ENCODE data around the gene PRPF38B.

DNA sequence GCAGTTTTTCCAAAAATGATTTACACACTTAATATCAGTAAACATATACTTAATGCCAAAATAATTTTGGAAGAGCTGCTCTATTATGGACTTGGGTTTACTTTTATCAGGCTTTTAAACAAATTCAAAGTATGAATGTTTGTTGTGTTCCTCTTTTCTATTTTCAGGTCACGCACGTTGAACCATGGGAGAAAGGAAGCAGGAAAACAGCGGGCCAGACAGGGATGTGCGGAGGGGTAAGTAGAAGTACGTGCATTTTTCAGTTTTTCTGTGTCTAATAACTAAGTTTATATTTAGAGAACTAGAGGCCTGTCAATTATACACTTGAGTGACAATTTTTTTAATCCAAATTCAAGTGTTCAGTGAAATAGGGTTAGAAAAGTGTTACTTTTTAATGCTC, 3.4 kb downstream of the PRPF38B start:
- TF ChIP-seq MAX (IDR thresholded peaks at IDR 0.05) (no peak), POLR2AphosphoS5 (IDR thresholded peaks at IDR 0.05; ENCODE audit: low read depth, low read length) (no peak), SP1 (IDR thresholded peaks at IDR 0.05; ENCODE audit: low read depth) (no peak), TCF7L2 (IDR thresholded peaks at IDR 0.05; ENCODE audit: borderline replicate concordance, extremely low read depth, insufficient read depth, insufficient read length) (no peak), CTCF (IDR thresholded peaks at IDR 0.05 in 2 of 3, conservative IDR thresholded peaks at IDR 0.05 in 1 of 3; ENCODE audit: borderline replicate concordance in 1 of 3, insufficient read depth in 1 of 3, low read depth in 2 of 3, low read length in 2 of 3) (no peak), EZH2 (IDR thresholded peaks at IDR 0.05) (no peak), EZH2phosphoT487 (IDR thresholded peaks at IDR 0.05; ENCODE audit: borderline replicate concordance) (no peak), SIN3A (IDR thresholded peaks at IDR 0.05; ENCODE audit: low read depth) (no peak), YY1 (IDR thresholded peaks at IDR 0.05; ENCODE audit: extremely low read depth, insufficient replicate concordance, low read depth, low read length) (no peak)
- TF ChIP-seq, protein P1, sequence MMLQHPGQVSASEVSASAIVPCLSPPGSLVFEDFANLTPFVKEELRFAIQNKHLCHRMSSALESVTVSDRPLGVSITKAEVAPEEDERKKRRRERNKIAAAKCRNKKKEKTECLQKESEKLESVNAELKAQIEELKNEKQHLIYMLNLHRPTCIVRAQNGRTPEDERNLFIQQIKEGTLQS (IDR thresholded peaks at IDR 0.05), result no peak
